Measurements from ENCODE around the gene KCNS3.

KCNS3 gene

DNA sequence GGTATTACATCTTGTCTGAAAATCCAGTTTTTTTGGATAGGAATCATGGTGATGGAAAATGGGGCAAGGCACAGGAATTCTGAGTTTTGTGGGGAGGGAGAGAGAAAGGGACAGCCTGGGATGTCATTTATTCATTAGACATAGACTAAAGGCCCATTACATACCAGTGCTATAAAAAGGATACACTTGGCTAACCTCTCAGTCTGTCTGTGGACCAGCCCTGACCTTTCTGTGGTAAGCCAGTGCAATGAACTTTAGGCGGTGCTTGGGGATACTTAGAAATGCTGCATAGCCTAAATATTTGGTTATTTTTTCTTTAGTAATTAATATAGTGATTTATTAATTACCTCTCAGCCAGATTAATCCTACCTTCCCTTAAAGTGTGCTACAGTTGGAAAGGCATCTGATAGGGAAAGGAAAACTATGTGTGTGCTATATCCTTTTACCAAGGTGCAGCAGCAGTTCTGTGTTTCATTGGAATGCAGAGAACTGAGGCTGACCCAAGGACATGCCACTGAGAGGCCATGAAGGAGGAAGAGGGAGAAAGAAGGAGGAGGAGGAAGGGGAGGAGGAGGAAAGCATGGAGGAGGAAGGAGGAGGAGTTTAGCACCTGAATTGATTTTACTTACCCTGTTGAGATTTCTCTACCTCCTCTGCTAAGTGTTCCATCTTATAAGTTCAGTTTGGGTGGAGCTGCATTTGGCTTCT lies 37.5 kb downstream of the KCNS3 start:
- TF ChIP-seq, protein P1, sequence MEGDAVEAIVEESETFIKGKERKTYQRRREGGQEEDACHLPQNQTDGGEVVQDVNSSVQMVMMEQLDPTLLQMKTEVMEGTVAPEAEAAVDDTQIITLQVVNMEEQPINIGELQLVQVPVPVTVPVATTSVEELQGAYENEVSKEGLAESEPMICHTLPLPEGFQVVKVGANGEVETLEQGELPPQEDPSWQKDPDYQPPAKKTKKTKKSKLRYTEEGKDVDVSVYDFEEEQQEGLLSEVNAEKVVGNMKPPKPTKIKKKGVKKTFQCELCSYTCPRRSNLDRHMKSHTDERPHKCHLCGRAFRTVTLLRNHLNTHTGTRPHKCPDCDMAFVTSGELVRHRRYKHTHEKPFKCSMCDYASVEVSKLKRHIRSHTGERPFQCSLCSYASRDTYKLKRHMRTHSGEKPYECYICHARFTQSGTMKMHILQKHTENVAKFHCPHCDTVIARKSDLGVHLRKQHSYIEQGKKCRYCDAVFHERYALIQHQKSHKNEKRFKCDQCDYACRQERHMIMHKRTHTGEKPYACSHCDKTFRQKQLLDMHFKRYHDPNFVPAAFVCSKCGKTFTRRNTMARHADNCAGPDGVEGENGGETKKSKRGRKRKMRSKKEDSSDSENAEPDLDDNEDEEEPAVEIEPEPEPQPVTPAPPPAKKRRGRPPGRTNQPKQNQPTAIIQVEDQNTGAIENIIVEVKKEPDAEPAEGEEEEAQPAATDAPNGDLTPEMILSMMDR (IDR thresholded peaks at IDR 0.05; ENCODE audit: low read depth, low read length, missing control alignments) = no peak
- no peaks in the 10 kb centered on the region for H3K27me3 ChIP-seq (replicated peaks)
- DNase-seq = no peak
- H3K4me3 ChIP-seq (ENCODE audit: low read depth, low read length) = no peak overlapping the region
- no peaks in the 10 kb centered on the region for H3K36me3 ChIP-seq (replicated peaks)
- H3K27ac ChIP-seq = no peak overlapping the region
- in situ Hi-C loops (cut with HindIII; ENCODE audit: low pct_ligation_motif_present, low sequenced_read_pairs) = no loop called here

DNA sequence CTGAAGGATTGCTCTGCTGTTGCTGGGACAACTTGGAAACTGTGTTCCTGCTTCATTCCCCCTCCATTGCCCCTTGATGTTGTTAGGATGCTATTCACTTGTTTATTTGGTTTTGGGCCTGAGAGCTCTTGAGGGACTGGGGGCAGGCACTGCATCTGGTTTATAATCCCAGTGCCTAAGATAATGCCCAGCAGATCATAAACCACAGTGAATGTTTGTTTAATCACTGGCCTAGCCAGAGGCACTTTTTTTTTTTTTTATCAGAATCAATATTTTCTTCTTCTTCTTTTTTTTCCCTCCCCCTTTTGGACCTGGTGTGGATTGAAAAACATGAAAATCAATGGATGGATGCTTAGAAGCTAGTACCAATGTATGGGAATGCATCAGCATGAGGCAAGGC lies 38.1 kb downstream of the KCNS3 start:
- no peaks in the 10 kb centered on the region for H3K36me3 ChIP-seq (replicated peaks)
- no peak for DNase-seq
- in situ Hi-C loops (cut with HindIII; ENCODE audit: low pct_ligation_motif_present, low sequenced_read_pairs) = no loop called here

DNA sequence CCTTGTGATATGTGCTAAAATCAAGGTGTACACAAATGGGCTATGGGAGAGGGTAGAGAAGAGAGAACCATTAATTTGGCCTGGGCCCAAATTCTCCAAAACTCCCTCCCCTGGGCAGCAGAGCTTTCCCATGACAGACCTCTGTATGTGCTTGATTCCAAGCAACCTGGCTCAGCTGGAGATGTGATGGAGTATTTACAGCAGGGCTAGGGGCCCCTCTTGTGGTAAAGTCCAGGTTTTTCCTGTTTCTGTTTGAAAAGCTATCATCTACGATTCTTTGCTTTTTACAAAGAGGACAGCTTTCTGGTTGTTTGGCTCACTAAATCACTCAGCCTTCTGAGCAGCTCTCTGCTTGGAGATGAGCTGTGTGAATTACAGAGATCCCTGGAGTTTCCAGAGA lies 40.3 kb downstream of the KCNS3 start:
- Histone ChIP-seq H3K27ac (no peak overlapping the region), H3K36me3 (replicated peaks) (no peaks in the 10 kb centered on the region), H3K4me3 (ENCODE audit: low read depth, low read length) (no peak overlapping the region), H3K27me3 (replicated peaks) (no peaks in the 10 kb centered on the region)
- DNase-seq = no peak
- TF ChIP-seq, protein P1 (IDR thresholded peaks at IDR 0.05; ENCODE audit: low read depth, low read length, missing control alignments) = peak; percentile 42
- in situ Hi-C loops (cut with HindIII; ENCODE audit: low pct_ligation_motif_present, low sequenced_read_pairs) = no loop called here

More for the DNA sequence above, 38.1 kb downstream of the KCNS3 start:
- TF ChIP-seq, protein P1 (IDR thresholded peaks at IDR 0.05; ENCODE audit: low read depth, low read length, missing control alignments) = no peak
- Histone ChIP-seq H3K4me3 (ENCODE audit: low read depth, low read length) (no peak overlapping the region), H3K27ac (no peak overlapping the region), H3K27me3 (replicated peaks) (no peaks in the 10 kb centered on the region)

DNA sequence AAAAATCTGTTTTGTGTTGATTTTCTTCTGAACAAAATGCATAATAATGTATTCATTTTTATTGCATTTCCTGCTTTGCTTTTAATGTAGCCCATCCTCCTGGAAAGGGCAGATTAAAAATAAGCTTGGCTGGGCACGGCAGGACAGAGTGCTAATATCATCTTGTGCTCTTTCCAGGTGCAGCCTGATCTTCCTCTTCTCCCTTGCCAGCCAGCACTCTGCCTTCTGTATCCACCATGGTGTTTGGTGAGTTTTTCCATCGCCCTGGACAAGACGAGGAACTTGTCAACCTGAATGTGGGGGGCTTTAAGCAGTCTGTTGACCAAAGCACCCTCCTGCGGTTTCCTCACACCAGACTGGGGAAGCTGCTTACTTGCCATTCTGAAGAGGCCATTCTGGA lies 52.3 kb downstream of the KCNS3 start:
- H3K27me3 ChIP-seq (replicated peaks) = no peaks in the 10 kb centered on the region
- H3K4me3 ChIP-seq (ENCODE audit: low read depth, low read length) = no peak overlapping the region
- TF ChIP-seq, protein P1 (IDR thresholded peaks at IDR 0.05; ENCODE audit: low read depth, low read length, missing control alignments) = no peak
- no peak for DNase-seq
- no peaks in the 10 kb centered on the region for H3K36me3 ChIP-seq (replicated peaks)
- H3K27ac ChIP-seq = no peak overlapping the region
- in situ Hi-C loops (cut with HindIII; ENCODE audit: low pct_ligation_motif_present, low sequenced_read_pairs) = no loop called here

DNA sequence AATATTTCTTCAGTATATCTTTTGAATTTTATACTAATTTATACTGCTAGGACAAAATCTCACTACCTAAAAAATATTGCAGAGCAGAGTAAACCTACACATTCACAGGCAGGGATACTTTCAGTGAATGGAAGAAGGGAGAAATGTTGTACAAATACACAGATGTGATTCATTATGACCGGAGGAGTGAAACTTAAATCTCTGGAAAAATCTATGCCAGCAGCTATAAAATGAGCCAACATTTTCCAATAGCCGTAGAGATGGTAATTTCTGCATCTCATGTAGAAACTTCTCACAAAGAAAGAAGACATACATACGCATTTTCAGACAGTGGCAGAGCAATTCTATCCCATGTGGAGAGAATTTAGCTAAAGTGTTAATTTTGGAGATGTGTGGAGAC lies 54.8 kb downstream of the KCNS3 start:
- no peak for DNase-seq
- TF ChIP-seq, protein P1 (IDR thresholded peaks at IDR 0.05; ENCODE audit: low read depth, low read length, missing control alignments) = no peak
- Histone ChIP-seq H3K36me3 (replicated peaks) (no peaks in the 10 kb centered on the region), H3K4me3 (ENCODE audit: low read depth, low read length) (no peak overlapping the region), H3K27me3 (replicated peaks) (no peaks in the 10 kb centered on the region), H3K27ac (no peak overlapping the region)
- in situ Hi-C loops (cut with HindIII; ENCODE audit: low pct_ligation_motif_present, low sequenced_read_pairs) = no loop called here

DNA sequence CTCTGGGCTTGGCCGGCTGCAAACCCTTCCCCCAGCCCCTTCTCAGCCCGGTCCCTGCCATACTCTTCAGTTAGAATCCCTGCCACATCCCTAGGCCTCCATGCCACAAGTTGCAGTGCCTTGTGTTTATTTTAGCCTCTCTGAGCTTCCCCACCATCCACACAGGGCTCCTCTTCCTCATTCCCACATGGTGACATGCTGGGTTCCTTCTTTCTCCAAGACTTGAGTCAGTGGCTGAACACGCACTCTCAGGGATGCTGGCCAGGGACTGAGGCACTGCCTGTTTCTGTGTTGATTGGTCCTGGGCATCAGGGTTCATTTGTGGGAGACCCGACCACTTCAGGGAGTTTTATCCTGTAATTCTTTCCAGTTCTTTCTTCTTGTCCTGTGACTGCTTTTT lies 56.3 kb downstream of the KCNS3 start:
- TF ChIP-seq, protein P1 (IDR thresholded peaks at IDR 0.05; ENCODE audit: low read depth, low read length, missing control alignments) = no peak
- in situ Hi-C loops (cut with HindIII; ENCODE audit: low pct_ligation_motif_present, low sequenced_read_pairs) = no loop called here
- Histone ChIP-seq H3K27ac (no peak overlapping the region), H3K4me3 (ENCODE audit: low read depth, low read length) (no peak overlapping the region), H3K36me3 (replicated peaks) (no peaks in the 10 kb centered on the region), H3K27me3 (replicated peaks) (no peaks in the 10 kb centered on the region)
- peak; percentile 65 for DNase-seq

Data from brain microvascular endothelial cell (primary cell).